GM21576 (cell line): Measurements from ENCODE around the gene C19orf33.

Experiments used
- ATAC-seq: cut with Tn5 transposase; IDR thresholded peaks from one replicate; pipeline ENCODE4 v1.9.1; 2021; ENCODE audit warnings: mild to moderate bottlenecking, moderate library complexity; ENCODE audit not compliant: unreplicated experiment

The C19orf33 gene

GRCh38 chr19:38308006-38308766, 4.1 kb downstream of the C19orf33 start:
- ATAC-seq: no peak

DNA sequence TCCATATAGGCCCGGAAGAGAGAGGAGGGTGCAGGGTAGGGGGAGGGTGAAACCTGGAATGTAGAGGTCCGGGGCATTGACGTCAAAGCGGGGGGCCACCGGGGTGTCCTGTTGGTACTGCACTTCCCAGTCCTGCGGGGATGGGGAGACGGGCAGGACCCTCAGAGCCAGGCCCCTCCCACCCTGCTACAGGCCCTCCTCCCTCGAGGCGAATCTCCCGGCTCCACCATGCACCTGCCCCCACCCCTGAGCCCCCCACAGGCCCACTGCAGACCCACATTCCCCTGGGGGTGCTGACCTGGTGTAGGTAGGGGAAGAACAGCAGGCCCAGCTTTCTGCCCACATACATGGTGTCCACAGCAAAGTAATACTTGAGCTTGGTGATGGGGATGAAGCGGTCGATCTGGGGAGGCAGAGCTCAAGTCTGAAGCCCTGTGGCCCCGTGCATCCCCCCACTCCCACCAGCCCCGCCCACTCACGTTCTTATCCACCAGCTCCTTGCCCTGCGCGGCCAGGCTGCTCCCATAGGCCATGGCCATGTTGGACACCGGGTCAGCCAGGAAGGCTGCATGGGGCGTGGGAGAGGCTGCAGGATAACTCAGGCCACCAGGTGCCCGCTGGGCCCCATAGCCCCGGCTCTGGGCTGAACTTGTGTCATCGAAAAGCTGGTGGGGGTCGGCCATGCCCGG, 5.0 kb downstream of the C19orf33 start:
- ATAC-seq: no peak

- ATAC-seq: no peak
These were observed 5.7 kb downstream of the C19orf33 start for GRCh38 chr19:38309615-38310278.

DNA sequence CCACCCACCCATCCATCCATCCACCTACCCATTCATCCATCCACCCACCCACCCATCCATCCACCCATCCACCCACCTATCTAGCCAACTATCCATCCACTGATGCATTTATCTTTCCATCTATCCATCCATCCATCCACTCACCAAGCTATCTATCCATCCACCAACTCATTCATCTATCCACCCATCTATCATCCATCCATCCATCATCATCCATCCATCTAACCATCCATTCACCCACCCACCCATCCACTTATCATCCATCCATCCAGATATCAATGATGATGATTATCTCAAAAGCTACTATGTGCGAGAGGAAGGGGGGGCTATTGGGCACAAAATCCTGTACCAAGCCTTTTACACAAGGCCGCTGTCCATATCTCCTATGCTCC, 6.2 kb downstream of the C19orf33 start:
- no peak for ATAC-seq

DNA sequence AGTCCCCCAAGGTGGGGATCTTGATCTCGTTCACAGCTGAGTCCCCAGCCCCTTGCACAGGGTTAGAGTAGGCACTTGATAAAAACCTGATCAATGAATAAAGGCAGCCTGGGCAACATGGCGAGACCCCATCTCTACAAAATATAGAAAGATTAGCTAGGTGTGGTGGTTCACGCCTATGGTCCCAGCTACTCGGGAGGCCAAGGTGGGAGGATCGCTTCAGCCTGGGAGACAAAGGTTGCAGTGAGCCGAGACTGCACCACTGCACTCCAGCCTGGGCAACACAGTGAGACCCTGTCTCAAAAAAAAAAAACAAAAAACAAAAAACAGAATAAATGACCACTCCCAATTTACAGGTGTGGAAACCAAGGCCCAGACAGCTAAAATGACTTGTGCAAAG, 6.9 kb downstream of the C19orf33 start:
- ATAC-seq: no peak

DNA sequence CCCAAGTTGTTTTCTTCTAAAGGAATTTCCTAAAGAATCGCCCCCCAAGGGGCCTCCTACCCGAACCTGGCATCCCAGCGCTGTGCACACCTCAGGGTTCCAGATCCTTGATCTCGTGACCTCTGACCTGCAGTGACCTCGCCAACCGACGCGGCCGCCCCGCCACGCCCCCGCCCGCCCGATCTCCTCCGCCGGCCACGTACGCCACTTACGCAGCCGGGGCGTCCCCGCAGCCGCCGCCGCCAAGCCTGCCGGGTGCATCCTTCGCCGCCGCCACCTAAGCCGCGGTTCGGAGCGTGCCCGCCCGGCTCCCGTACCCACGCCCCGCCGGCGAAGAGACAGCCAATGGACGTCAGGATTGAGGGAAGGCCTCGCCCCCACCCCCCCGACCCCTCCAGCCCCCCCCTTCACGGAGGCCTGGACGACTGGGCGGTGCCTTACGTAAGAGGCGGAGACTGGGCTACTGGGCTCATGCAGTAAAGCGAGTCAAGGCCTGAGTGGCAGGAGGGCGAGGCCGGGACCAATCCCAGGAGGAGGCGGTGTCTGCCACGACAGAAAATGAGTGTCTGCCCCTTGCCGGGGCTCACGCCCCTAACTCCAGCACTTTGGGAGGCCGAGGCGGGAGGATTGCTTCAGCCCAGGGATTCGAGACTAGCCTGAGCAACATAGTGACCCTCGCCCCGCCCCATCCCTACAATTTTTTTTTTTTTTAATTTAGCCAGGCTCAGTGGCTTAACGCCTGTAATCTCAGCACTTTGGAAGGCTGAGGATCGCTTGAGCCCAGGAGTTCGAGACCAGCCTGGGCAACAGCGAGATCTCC, 11.8 kb downstream of the C19orf33 start, which contains the start of gene YIF1B:
YIF1B (minus strand) TSS at position 291 of the 820 bp plus-strand sequence; CDS start at position 261, 30 bp downstream.
- ATAC-seq: peak; percentile 86

DNA sequence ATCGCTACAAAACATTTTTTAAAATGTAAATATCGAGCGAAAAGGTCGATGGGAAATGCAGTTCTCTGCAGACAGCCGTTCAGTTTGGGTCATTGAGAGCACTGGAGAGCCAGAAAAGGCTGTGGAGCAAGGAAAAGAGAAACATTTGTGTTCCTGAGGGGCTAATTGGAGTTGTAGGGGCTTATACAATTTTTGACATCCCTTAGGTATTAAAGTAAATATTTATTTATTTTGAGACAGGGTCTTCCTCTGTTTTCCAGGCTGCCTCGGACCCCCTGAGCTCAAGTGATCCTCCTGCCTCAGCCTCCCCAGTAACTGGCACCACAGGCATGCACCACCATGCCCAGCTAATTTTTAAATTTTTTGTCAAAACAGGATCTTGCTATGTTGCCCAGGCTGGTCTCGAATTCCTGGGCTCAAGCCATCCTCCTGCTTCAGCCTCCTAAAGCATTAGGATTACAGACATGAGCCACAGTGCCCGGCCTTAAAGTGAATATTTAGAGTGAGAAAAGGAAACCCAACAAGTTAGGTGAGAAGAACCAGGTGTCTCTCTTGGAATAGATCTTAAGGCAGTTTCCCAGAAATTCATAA, 12.5 kb downstream of the C19orf33 start:
- ATAC-seq: no peak

DNA sequence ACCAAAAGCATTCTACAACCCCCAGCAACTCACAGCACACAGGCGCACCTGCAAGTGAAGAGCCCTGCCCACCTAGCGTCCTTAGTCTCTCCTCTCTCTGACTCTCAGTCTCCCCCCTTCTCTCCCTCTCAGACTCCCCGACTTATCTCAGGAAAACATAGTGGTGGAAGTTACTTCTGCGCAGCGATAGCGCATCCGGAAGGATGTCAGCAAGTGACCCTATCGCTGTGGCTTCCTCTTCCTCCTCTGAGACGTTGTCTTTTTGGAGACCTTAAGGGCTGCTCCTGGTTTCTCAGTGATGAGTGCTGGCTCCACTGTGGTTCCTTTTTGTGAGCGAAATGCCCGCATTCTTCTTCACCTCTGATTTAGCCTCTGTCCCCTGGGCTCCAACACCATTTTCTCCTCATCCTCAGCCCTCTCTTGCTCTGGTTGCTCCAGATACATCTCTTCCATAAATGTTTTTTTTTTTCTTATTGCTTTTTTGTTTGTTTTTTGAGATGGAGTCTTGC, 13.1 kb downstream of the C19orf33 start:
- ATAC-seq: no peak

GRCh38 chr19:38318660-38319059, 14.6 kb downstream of the C19orf33 start:
- no peak for ATAC-seq

GRCh38 chr19:38319421-38320258, 15.6 kb downstream of the C19orf33 start, which contains the start of gene KCNK6:
Gene KCNK6 (plus strand): TSS chr19:38319845. CDS start chr19:38319951, 106 bp downstream.
- no peak for ATAC-seq

- ATAC-seq: no peak
These were observed 16.9 kb downstream of the C19orf33 start for GRCh38 chr19:38320969-38321339.

GRCh38 chr19:38321646-38322196, 17.7 kb downstream of the C19orf33 start:
- no peak for ATAC-seq

GRCh38 chr19:38323291-38323690, 19.2 kb downstream of the C19orf33 start:
- no peak for ATAC-seq

GRCh38 chr19:38324431-38324830, 20.4 kb downstream of the C19orf33 start:
- ATAC-seq: no peak

DNA sequence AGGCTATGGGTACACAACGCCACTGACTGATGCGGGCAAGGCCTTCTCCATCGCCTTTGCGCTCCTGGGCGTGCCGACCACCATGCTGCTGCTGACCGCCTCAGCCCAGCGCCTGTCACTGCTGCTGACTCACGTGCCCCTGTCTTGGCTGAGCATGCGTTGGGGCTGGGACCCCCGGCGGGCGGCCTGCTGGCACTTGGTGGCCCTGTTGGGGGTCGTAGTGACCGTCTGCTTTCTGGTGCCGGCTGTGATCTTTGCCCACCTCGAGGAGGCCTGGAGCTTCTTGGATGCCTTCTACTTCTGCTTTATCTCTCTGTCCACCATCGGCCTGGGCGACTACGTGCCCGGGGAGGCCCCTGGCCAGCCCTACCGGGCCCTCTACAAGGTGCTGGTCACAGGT, 22.5 kb downstream of the C19orf33 start:
- ATAC-seq: no peak

GRCh38 chr19:38329651-38330050, 25.6 kb downstream of the C19orf33 start:
- ATAC-seq: no peak

GRCh38 chr19:38331728-38332127, 27.7 kb downstream of the C19orf33 start:
- no peak for ATAC-seq

GRCh38 chr19:38333245-38333644, 29.2 kb downstream of the C19orf33 start:
- no peak for ATAC-seq
